HEK293 (cell line): ENCODE measurements around the gene TMEM91.

Experiments used
- CTCF ChIA-PET: fragments of 350-600 bp; formaldehyde crosslinking; extraction: SDS; loops from one replicate; lab custom pipeline; 2021; ENCODE audit warnings: antibody characterized with exemption; lab: Yijun Ruan, JAX
- POLR2A ChIA-PET: fragments of 300-600 bp; formaldehyde crosslinking; extraction: SDS; loops from one replicate; lab custom pipeline; 2020; ENCODE audit warnings: antibody characterized with exemption, inconsistent platforms; lab: Yijun Ruan, JAX
- H3K27ac ChIP-seq: fragments of 200-500 bp; sonication (Bioruptor generic); 2 replicates; pipeline ENCODE4 v1.5.1; 2014; ENCODE audit warnings: low read depth, low read length, control low read depth, inconsistent platforms; ENCODE audit errors: extremely low read depth
- H3K36me3 ChIP-seq, 2 experiments: fragments of 200-500 bp in 1 of 2; sonication (Bioruptor generic) in 1 of 2; 1 replicate in 1 of 2; 2 replicates in 1 of 2; pipeline ENCODE4 v1.5.1; 2014 to 2017; ENCODE audit warnings: inconsistent platforms in 2 of 2, low read length in 2 of 2; ENCODE audit not compliant: control insufficient read depth in 2 of 2, insufficient read depth in 1 of 2
- H3K4me1 ChIP-seq: fragments of 200-500 bp; sonication (Bioruptor generic); 2 replicates; pipeline ENCODE4 v1.5.1; 2014; ENCODE audit warnings: mild to moderate bottlenecking, low read length, inconsistent platforms; ENCODE audit not compliant: control insufficient read depth, insufficient read depth
- H3K4me3 ChIP-seq: 2 replicates; pipeline ENCODE4 v1.5.1; 2011; ENCODE audit warnings: low read depth, mild to moderate bottlenecking, control low read depth, low read length, moderate library complexity
- H3K9me3 ChIP-seq: fragments of 200-500 bp; sonication (Bioruptor generic); 2 replicates; pipeline ENCODE4 v1.5.1; 2014; ENCODE audit warnings: low read depth, low read length, inconsistent platforms; ENCODE audit not compliant: control insufficient read depth, insufficient read depth
- BCL11B ChIP-seq: fragments of 450-650 bp; formaldehyde crosslinking; IDR thresholded peaks from 2 replicates; pipeline ENCODE4 v1.5.1; 2016; ENCODE audit warnings: low read depth, missing biosample characterization, missing genetic modification characterization
- HOXD13 ChIP-seq: sonication (generic); formaldehyde crosslinking; IDR thresholded peaks from 2 replicates; pipeline ENCODE4 v1.8.0; 2022; ENCODE audit warnings: missing genetic modification reagents, borderline replicate concordance
- SETDB1 ChIP-seq: IDR thresholded peaks from one replicate; pipeline ENCODE4 v1.6.1; 2017; ENCODE audit warnings: mild to moderate bottlenecking, low read length, moderate library complexity, mixed read lengths; ENCODE audit not compliant: insufficient read length
- TSHZ1 ChIP-seq: fragments of 450-650 bp; formaldehyde crosslinking; IDR thresholded peaks from 2 replicates; pipeline ENCODE4 v1.5.1; 2016; ENCODE audit warnings: missing biosample characterization, missing genetic modification characterization, borderline replicate concordance
- WT1 ChIP-seq: fragments of 450-650 bp; formaldehyde crosslinking; IDR thresholded peaks from 2 replicates; pipeline ENCODE4 v1.5.1; 2016; ENCODE audit warnings: missing biosample characterization, missing genetic modification characterization
- ZFP69B ChIP-seq: fragments of 450-650 bp; formaldehyde crosslinking; IDR thresholded peaks from 2 replicates; pipeline ENCODE4 v1.5.1; 2016; ENCODE audit warnings: missing biosample characterization, missing genetic modification characterization
- ZNF2 ChIP-seq: fragments of 450-650 bp; formaldehyde crosslinking; IDR thresholded peaks from 2 replicates; pipeline ENCODE4 v1.5.1; 2016; ENCODE audit warnings: missing biosample characterization, missing genetic modification characterization
- ZNF211 ChIP-seq: fragments of 450-650 bp; formaldehyde crosslinking; IDR thresholded peaks from 2 replicates; pipeline ENCODE4 v1.5.1; 2016; ENCODE audit warnings: low read depth, missing biosample characterization, missing genetic modification characterization
- ZNF223 ChIP-seq: fragments of 450-650 bp; formaldehyde crosslinking; IDR thresholded peaks from 2 replicates; pipeline ENCODE4 v1.5.1; 2016; ENCODE audit warnings: missing biosample characterization, missing genetic modification characterization
- ZNF24 ChIP-seq: fragments of 450-650 bp; formaldehyde crosslinking; IDR thresholded peaks from 2 replicates; pipeline ENCODE4 v1.5.1; 2016; ENCODE audit warnings: missing biosample characterization, missing genetic modification characterization
- ZNF302 ChIP-seq: fragments of 450-650 bp; formaldehyde crosslinking; IDR thresholded peaks from 2 replicates; pipeline ENCODE4 v1.5.1; 2016; ENCODE audit warnings: missing biosample characterization, missing genetic modification characterization, low read depth
- ZNF37A ChIP-seq: fragments of 450-650 bp; IDR thresholded peaks from 2 replicates; pipeline ENCODE4 v1.5.1; 2018; ENCODE audit warnings: missing biosample characterization, missing genetic modification characterization
- ZNF529 ChIP-seq: fragments of 450-650 bp; formaldehyde crosslinking; IDR thresholded peaks from 2 replicates; pipeline ENCODE4 v1.5.1; 2017; ENCODE audit warnings: missing genetic modification characterization, missing biosample characterization; ENCODE audit not compliant: insufficient replicate concordance
- ZNF549 ChIP-seq: fragments of 450-650 bp; IDR thresholded peaks from 2 replicates; pipeline ENCODE4 v1.5.1; 2018; ENCODE audit warnings: missing biosample characterization, missing genetic modification characterization, mild to moderate bottlenecking, inconsistent platforms, moderate library complexity
- ZNF623 ChIP-seq: fragments of 450-650 bp; formaldehyde crosslinking; IDR thresholded peaks from 2 replicates; pipeline ENCODE4 v1.5.1; 2016; ENCODE audit warnings: missing biosample characterization, missing genetic modification characterization
- ZNF626 ChIP-seq: fragments of 450-650 bp; sonication (Bioruptor Pico); formaldehyde crosslinking; IDR thresholded peaks from 2 replicates; pipeline ENCODE4 v1.5.1; 2018; ENCODE audit warnings: missing biosample characterization, missing genetic modification characterization, inconsistent platforms
- ZNF664 ChIP-seq: fragments of 450-650 bp; formaldehyde crosslinking; IDR thresholded peaks from 2 replicates; pipeline ENCODE4 v1.5.1; 2016; ENCODE audit warnings: missing biosample characterization, missing genetic modification characterization
- ZNF704 ChIP-seq: fragments of 450-650 bp; formaldehyde crosslinking; IDR thresholded peaks from 2 replicates; pipeline ENCODE4 v1.5.1; 2016; ENCODE audit warnings: missing biosample characterization, missing genetic modification characterization
- ZNF837 ChIP-seq: fragments of 450-650 bp; formaldehyde crosslinking; IDR thresholded peaks from 2 replicates; pipeline ENCODE4 v1.5.1; 2016; ENCODE audit warnings: missing biosample characterization, missing genetic modification characterization
- ZSCAN18 ChIP-seq: fragments of 450-650 bp; formaldehyde crosslinking; IDR thresholded peaks from 2 replicates; pipeline ENCODE4 v1.5.1; 2016; ENCODE audit warnings: missing biosample characterization, missing genetic modification characterization
- ZSCAN4 ChIP-seq: fragments of 450-650 bp; formaldehyde crosslinking; IDR thresholded peaks from 2 replicates; pipeline ENCODE4 v1.5.1; 2017; ENCODE audit warnings: missing biosample characterization, missing genetic modification characterization
- ZXDB ChIP-seq: fragments of 450-650 bp; formaldehyde crosslinking; IDR thresholded peaks from 2 replicates; pipeline ENCODE4 v1.5.1; 2016; ENCODE audit warnings: missing biosample characterization, missing genetic modification characterization
- TF ChIP-seq, protein P1 (sequence below): sonication (generic); formaldehyde crosslinking; IDR thresholded peaks from 2 replicates; pipeline ENCODE4 v1.8.1; 2022; ENCODE audit warnings: mild to moderate bottlenecking, moderate library complexity, missing genetic modification reagents
- TF ChIP-seq, protein P2 (sequence below): fragments of 450-650 bp; formaldehyde crosslinking; IDR thresholded peaks from 2 replicates; pipeline ENCODE4 v1.5.1; 2016; ENCODE audit warnings: missing biosample characterization, missing genetic modification characterization, low read depth
- TF ChIP-seq, protein P3 (sequence below): fragments of 450-650 bp; formaldehyde crosslinking; IDR thresholded peaks from 2 replicates; pipeline ENCODE4 v1.5.1; 2016; ENCODE audit warnings: missing biosample characterization, missing genetic modification characterization

Gene TMEM91

DNA sequence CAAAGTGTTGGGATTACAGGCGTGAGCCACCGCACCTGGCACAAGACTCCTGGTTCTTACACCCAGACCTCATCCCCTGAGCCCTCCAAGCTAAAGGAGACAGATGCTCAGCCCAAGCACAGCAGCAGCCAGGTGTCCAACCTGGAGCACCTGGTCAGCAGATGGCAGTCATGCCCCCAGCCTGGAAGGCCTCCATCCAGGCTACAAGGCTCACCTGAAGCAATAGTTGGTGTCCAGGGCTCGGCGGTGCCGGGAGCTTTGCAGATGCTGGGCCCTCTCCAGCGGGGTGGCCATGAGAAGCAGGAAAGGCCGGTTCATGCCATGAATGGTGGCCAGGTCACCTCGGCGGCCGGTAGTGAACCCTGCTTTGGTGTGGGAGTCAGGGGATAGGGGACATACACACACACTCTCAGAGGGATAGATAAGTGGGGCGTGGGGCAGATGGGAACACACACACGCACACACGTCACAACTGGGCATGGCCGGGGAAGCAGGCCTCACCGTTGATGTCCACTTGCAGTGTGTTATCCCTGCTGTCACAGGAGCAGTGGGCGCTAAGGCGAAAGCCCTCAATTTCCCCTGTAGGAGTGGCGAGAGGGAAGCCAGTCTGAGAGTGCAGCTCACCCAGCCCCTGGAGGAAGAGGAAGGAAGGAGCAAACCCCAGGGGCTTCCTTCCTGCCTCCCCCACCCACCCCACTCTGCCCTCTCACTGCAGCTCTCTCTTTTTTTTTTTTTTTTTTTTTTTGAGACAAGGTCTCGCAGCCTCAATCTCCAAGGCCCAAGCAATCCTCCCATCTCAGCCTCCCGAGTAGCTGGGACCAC lies 34.5 kb upstream of the TMEM91 start:
- CTCF ChIA-PET = interaction anchor here (0.6 to 0.7 kb wide), 4 partner anchors 81 to 229 kb away, joined by 3 to 5 read pairs (median 4); no protein-coding TSS in a partner anchor

DNA sequence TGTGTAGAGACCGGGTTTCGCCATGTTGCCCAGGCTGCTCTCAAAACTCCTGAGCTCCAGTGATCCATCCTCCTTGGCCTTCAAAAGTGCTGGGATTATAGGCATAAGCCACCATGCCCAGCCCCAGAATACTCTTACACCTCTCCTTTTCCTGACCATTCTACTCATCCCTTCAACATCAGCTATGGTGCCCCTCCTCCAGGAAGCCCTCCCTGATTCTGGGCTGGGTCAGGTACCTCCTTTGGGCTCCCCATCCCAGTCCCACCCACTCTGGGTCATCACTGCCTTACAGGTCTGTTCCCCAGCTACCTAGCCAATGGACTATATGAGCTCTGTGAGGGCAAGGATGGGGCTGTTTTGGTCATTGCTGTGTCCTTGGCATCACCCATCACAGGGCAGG lies 32.2 kb upstream of the TMEM91 start:
- Histone ChIP-seq H3K27ac (no peak overlapping the region), H3K9me3 (no peaks in the 10 kb centered on the region), H3K4me3 (no peak overlapping the region), H3K36me3 (peaks cover 60 to 68% of the 10 kb centered on the region in 2 experiments; a peak in 2 of 3 replicates), H3K4me1 (no peaks in the 10 kb centered on the region)
- ChIA-PET CTCF (interaction anchor here (0.5 to 0.7 kb wide), 3 partner anchors 36 to 704 kb away, joined by 3 to 5 read pairs (median 4); no protein-coding TSS in a partner anchor), POLR2A (interaction anchor here (1.1 kb wide), 1 partner anchor 20 kb away, joined by 3 read pairs; the partner anchor contains the start of gene B9D2)
- TF ChIP-seq ZNF2 (no peak), ZNF211 (tag by site-specific recombination) (no peak), ZNF623 (tag by site-specific recombination) (no peak), ZFP69B (tag by site-specific recombination) (no peak), ZNF37A (tag by site-specific recombination) (no peak), ZNF837 (tag by site-specific recombination) (no peak), ZSCAN18 (tag by site-specific recombination) (no peak), ZSCAN4 (tag by site-specific recombination) (no peak), TSHZ1 (tag by site-specific recombination) (no peak), ZNF626 (tag by site-specific recombination) (no peak), ZNF223 (no peak)

More for the DNA sequence above, 34.5 kb upstream of the TMEM91 start:
- H3K27ac ChIP-seq = no peak overlapping the region
- H3K4me1 ChIP-seq = no peaks in the 10 kb centered on the region
- TF ChIP-seq ZXDB (tag by site-specific recombination) = no peak
- no peak for TF ChIP-seq ZNF549 (tag by site-specific recombination)
- TF ChIP-seq, protein P1, sequence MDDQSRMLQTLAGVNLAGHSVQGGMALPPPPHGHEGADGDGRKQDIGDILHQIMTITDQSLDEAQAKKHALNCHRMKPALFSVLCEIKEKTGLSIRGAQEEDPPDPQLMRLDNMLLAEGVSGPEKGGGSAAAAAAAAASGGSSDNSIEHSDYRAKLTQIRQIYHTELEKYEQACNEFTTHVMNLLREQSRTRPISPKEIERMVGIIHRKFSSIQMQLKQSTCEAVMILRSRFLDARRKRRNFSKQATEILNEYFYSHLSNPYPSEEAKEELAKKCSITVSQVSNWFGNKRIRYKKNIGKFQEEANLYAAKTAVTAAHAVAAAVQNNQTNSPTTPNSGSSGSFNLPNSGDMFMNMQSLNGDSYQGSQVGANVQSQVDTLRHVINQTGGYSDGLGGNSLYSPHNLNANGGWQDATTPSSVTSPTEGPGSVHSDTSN (CRISPR knock-in tag) = no peak
- no peak for TF ChIP-seq ZNF302 (tag by site-specific recombination)
- TF ChIP-seq ZNF704 = no peak
- TF ChIP-seq WT1 (tag by site-specific recombination) = no peak
- no peak for TF ChIP-seq BCL11B (tag by site-specific recombination)
- TF ChIP-seq ZNF837 (tag by site-specific recombination) = no peak
- no peak for TF ChIP-seq SETDB1
- TF ChIP-seq, protein P2, sequence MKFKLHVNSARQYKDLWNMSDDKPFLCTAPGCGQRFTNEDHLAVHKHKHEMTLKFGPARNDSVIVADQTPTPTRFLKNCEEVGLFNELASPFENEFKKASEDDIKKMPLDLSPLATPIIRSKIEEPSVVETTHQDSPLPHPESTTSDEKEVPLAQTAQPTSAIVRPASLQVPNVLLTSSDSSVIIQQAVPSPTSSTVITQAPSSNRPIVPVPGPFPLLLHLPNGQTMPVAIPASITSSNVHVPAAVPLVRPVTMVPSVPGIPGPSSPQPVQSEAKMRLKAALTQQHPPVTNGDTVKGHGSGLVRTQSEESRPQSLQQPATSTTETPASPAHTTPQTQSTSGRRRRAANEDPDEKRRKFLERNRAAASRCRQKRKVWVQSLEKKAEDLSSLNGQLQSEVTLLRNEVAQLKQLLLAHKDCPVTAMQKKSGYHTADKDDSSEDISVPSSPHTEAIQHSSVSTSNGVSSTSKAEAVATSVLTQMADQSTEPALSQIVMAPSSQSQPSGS = no peak
- no peak for TF ChIP-seq ZNF24
- TF ChIP-seq ZNF664 (tag by site-specific recombination) = no peak
- TF ChIP-seq ZNF529 (tag by site-specific recombination) = no peak
- TF ChIP-seq, protein P3, sequence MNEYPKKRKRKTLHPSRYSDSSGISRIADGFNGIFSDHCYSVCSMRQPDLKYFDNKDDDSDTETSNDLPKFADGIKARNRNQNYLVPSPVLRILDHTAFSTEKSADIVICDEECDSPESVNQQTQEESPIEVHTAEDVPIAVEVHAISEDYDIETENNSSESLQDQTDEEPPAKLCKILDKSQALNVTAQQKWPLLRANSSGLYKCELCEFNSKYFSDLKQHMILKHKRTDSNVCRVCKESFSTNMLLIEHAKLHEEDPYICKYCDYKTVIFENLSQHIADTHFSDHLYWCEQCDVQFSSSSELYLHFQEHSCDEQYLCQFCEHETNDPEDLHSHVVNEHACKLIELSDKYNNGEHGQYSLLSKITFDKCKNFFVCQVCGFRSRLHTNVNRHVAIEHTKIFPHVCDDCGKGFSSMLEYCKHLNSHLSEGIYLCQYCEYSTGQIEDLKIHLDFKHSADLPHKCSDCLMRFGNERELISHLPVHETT = no peak
- no peak for TF ChIP-seq HOXD13 (CRISPR knock-in tag)
- POLR2A ChIA-PET = interaction anchor here (0.6 to 1.1 kb wide), 4 partner anchors 12 to 905 kb away, joined by 3 to 9 read pairs (median 4); no protein-coding TSS in a partner anchor
- H3K36me3 ChIP-seq = peaks cover 59 to 62% of the 10 kb centered on the region in 2 experiments; a peak in 2 of 3 replicates
- H3K9me3 ChIP-seq = no peaks in the 10 kb centered on the region
- no peak overlapping the region for H3K4me3 ChIP-seq
